GM10847 (cell line): ENCODE data around the gene CERS5.

Experiments used
- POLR2A ChIP-seq: IDR thresholded peaks from 2 replicates; pipeline ENCODE4 v1.6.1; 2011; ENCODE audit not compliant: insufficient read length; ENCODE audit errors: extremely low read depth

CERS5 gene

DNA sequence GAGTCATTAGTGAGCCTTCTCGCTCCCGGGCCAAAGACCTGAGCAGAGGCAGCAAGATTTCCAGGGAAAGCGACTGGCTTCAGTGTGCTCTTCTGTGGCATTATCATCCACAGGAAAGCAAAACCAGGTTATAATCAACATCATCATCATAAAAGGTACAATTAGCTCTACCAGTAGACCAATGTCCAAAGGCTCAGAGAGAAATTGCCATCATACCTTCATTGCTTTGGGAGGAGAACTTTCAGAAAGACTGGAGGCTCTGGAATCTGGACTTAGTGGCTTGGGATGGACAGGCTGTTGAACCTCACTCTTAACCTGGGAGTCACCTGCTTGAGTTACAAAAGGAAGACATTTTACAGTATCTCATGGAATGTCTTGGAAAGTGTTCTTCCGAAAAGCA lies 25.1 kb upstream of the CERS5 start:
- no peak for TF ChIP-seq POLR2A

DNA sequence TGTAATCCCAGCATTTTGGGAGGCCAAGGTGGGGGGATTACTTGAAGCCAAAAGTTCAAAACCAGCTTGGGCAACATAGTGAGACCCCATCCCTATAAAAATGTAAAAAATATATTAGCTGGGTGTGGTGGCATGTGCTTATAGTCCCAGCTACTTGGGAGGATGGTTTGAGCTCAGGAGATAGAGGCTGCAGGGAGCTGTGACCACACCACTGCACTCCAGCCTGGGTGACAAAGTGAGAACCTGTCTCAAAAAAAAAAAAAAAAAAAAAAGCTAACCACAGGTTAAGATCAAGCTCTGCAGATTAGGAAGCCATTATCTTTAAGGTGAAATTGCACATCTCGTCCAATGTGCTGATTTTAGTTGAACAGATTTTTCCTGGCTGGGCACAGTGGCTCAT lies 23.7 kb upstream of the CERS5 start:
- TF ChIP-seq POLR2A = no peak

GRCh38 chr12:50188875-50189575 lies 21.9 kb upstream of the CERS5 start:
- TF ChIP-seq POLR2A = no peak

DNA sequence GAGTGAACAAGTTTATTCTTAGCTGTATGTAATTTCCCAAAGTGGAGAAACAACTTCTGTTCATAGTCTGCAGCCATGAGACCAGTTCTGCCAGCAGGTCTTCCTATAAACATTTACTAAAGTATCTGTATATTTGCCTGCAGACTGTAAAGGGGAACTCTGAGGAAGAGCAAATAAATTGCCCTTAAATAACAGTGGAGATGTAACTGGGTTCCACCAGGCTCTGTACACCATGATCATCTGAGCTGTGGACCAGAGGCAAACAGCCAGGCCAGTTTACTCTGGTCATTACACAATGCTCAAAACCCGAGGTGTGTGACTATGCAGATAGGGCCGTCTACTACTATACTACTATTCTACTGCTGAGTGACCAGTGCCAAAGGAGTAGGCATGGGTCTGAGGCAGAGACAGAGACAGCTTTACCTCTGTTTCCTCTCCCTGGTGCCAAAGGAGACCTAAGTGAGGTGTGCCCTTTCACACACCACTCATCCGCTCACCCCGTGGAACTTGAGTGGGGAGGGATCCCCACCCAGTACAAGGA lies 21.1 kb upstream of the CERS5 start:
- TF ChIP-seq POLR2A = no peak

DNA sequence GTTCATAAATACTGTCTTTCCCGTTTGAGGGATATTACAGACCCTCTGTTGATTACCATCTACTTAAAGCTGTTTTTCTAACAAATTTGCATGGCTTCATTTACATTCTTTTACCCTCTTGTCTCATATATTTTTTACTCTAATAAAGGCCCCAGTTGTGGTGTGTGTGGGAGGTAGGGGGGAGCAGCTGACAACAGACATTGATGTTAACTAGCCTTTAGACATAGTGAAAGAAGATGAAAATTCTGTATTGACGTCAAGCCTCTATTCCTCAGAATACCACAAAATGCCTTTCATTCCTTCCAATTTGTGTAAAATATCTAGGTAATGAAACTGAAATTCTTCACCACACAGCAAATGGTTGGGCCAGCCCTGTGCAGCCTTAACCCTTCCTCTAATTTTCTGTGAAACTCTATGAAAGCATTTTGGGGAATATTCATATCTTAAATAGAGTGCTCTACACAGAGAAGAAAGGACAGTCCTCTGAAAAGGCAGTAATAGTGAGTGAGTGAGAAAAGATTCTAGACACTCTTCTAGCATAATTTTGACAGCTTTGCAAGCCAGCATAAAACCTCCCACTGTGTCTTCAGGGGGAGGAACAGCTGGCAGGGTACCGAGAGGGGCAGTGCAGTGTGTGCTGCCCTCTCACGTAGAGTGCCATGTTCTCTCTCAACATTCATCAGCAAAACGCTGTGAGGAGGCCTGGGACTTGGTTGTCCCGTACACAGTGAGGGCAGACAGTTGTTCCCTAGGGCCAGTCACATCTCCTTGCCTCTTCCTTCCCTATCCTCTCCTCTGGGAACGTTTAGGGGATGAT lies 20.1 kb upstream of the CERS5 start:
- no peak for TF ChIP-seq POLR2A

DNA sequence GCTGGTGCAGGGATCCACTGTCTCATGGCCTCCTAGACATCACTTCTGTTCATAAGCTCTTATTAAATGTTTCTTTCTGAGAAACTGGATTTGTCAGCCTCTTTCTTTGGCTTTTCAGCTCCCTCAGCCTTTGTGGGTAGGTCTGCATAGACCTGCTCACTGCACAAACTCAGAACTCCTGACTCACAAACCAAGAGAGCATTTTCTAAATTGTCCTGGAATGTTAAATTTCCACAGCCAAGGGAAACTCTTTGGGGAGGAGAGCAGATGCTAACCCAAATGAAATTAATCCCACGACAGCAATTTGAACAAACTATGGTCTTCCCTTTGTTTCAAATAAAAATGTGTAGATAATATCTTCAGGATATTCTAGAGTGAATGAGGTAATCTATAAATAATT lies 19.5 kb upstream of the CERS5 start:
- TF ChIP-seq POLR2A = no peak

- TF ChIP-seq POLR2A = no peak
Observed at GRCh38 chr12:50185970-50186663, 18.9 kb upstream of the CERS5 start.

DNA sequence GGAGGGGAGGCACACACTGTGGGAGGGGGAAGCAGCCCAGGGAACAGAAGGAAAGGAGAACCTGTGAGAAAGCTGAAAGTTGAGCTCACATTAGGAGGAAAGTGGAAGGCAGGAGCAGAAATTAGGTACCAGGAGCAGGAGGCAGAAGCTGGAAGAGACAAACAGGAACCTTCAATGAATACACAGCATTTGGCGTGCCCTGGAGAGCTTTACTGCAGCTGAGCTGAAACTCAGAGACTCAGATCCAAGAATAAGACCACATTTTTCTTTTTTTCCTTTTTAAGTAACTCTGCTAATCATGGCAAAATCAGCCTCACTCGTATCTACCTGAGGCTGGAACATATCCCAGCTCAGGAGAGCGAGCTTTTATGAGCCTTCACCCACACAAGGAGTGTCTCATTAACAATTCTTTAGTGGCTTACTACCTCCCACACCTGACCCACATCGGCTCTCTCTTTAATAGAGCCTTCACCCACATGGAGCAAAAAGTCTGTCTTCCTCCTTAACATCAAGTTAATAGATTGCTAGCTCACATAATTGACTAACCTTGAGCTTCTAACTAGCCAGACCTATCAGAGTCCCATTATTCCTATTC lies 18.2 kb upstream of the CERS5 start:
- no peak for TF ChIP-seq POLR2A

- no peak for TF ChIP-seq POLR2A
Observed at GRCh38 chr12:50184261-50184660, 17.1 kb upstream of the CERS5 start.

DNA sequence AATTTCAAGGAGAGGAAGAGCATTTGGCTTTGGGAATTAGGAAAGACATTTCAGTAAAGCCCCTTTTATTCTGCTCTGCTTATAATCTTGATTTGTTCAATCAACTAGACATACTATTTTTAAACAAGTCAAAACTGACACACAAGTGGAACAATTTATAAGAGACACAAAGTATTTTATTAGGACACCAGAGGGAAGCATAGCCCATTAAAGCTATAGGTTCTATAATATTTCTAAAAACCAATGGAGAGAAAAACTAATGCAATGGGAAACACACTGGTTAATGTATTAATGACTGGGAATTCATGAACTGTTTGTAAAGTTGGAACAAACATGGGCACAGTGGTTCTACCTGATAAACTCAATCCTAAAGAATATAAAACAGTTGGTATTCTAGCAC lies 15.3 kb upstream of the CERS5 start:
- TF ChIP-seq POLR2A = no peak

GRCh38 chr12:50181691-50182090 lies 14.5 kb upstream of the CERS5 start:
- TF ChIP-seq POLR2A = no peak

GRCh38 chr12:50175716-50176026 lies 8.5 kb upstream of the CERS5 start:
- no peak for TF ChIP-seq POLR2A

DNA sequence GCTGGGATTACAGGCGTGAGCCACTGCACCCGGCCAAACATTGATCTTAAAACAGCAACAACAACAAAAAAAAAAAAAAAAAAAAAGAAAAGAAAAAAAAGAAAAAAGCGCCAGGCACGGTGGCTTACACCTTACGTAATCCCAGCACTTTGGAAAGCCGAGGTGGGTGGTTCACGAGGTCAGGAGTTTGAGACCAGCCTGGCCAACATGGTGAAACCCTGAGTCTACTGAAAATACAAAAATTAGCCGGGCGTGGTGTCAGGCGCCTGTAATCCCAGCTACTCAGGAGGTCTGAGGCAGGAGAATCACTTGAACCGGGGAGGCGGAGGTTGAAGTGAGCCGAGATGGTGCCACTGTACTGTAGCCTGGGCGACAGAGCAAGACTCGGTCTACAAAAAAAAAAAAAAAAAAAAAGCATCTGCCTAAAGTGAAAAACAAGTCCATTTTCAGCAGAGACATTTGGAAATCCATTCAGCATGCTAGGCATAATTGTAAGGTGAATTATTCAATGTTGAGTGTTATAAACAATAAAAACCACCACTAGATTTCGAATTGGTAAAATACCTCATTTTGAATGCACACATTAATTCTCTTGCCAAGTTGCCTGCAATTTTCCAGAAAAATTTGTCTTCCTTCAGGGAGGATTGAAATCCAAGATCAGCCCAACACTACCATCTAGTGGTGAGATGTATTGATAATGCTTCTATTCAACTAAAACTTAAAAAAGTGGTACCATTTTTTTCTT lies 8.0 kb upstream of the CERS5 start:
- no peak for TF ChIP-seq POLR2A

- no peak for TF ChIP-seq POLR2A
Observed at GRCh38 chr12:50166799-50167048, 445 bp downstream of the CERS5 start.

DNA sequence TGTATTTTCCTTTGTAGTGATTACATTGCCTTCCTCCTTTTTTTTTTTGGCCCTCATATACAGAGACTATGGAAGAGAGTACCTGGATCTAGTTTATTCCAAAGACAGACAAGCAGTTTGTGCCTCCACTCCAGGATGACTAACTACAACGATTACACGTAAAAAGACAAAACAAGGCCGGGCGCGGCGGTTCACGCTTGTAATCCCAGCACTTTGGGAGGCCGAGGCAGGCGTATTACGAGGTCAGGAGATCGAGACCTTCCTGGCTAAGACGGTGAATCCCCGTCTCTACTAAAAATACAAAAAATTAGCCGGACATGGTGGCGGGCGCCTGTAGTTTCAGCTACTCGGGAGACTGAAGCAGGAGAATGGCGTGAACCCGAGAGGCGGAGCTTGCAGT lies 2.2 kb downstream of the CERS5 start:
- TF ChIP-seq POLR2A = no peak
